Myocyte (in vitro differentiated cells): ENCODE results near the gene CRHR1. TPM values are rescaled to one million over a fixed set of nuclear protein-coding genes. Genes with fewer than 3 reads are reported as not detected.

Experiments
- DNase-seq: peaks from one replicate; pipeline ENCODE4 v3.0.0-alpha.2; 2012; ENCODE audit warnings: low read depth
- total RNA-seq: library from RNA; depleted of rRNA; stranded (reverse); fragments of >200 nt; gene quantifications from 2 replicates; pipeline ENCODE4 v1.2.3, GENCODE V29; 2014

The CRHR1 gene
- total RNA-seq, 1 donor from 2014 or later, result not detected

DNA sequence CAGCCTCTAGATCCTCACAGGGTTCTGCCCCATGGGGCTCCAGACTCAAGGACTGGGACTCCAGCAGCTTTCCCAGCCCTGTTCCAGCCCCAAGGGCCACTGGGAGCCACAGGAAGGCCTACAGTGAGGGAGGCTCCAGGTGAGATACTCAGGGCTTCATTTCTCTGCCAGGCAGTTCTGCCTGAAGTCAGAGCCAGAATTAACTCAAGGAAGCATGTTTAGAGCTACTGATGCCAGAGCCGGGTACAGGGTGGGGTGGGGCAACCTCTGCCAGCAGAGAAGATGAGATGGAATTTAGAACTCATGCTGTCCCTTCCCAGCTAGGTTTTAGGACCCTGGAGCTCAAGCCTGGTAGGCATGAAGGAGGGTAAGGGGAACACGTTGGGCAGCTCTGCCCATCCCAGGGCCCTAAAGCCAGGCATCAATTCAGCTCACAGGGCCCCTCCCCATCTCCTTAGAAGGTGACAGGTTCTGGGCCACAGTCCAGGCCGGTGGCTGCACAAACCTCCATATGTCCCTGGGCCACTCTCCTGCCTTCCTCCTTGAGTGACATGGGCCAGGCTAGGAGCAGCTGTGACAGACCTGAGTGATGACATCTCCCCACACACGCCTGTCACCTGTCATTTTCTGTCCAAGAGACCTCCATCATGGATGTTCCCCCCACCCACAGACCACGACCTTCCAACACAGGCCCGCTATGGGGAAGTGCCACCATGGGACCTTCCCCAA is 36.1 kb downstream of the CRHR1 start:
- DNase-seq, result peak; percentile 94

DNA sequence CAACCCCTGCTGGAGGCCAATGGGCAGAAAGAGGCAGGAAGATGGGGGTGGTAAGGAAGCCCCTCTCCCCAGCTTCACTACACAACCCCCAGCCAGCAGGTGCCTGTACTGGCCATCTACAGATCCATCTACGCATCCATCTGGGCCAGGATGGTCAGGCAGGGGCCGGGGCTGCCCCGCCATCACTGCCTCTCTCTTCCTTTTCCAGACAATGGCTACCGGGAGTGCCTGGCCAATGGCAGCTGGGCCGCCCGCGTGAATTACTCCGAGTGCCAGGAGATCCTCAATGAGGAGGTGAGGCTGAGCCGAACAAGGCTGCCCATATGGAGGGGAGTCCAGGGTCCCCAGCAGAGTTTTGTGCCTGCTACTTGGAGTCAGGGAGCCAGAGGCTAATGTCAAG is 37.0 kb downstream of the CRHR1 start:
- no peak for DNase-seq

GRCh38 chr17:45823598-45823997 is 39.5 kb downstream of the CRHR1 start:
- no peak for DNase-seq

- no peak for DNase-seq
These were observed 40.4 kb downstream of the CRHR1 start for GRCh38 chr17:45824475-45824874.

- DNase-seq, result no peak
These were observed 40.9 kb downstream of the CRHR1 start for GRCh38 chr17:45824901-45825492.

DNA sequence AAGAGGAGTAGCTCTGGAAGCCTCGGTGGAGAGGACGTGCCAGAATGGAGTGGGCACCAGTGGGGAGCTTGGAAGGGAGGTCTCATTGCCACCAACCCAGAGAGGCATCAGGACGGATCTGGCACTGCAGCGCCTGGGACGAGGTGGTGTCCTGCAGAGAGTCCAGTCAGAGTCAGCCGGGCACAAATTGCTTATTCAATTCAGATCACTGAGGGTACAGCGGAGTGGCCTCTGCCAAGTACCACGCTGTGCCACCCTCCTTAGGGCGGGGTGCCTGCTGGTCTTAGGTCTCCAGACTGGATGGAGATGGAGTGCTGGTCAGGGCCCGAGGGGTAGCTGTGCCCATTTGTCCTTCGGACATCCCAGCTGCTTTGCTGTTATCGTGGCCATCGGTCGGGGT is 41.7 kb downstream of the CRHR1 start:
- DNase-seq, result no peak

DNA sequence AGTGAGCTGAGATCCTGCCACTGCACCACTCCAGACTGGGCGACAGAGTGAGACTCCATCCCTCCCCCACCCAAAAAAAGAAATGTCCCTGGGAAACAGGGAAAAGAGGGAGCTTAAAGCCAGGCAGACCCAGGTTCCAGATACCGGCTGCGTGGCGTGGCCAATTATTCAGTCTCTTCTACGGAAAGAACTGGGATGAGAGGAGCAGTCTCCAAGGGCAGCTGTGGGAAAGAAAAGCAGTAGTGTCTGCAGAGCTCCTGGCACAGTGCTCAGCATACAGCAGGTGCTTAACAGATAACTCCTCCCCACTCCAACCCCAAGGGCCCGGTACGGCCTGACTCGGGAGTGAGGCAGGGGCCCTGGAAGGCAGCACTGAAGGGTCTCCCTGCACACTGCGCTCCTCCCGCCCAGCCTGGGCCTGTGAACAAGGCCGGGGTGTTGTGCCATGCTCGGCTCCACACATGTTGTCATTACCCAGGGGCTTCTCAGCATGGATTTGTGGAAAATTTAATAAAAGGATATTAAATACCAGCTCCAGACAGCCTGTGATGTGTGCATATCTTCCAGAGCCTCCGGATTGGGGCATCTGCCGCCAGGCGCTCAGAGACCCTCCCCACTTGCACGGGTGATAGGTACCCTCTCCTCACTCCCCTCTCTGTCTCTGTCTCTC is 42.9 kb downstream of the CRHR1 start:
- DNase-seq, result no peak

GRCh38 chr17:45828171-45828570 is 44.1 kb downstream of the CRHR1 start:
- no peak for DNase-seq

DNA sequence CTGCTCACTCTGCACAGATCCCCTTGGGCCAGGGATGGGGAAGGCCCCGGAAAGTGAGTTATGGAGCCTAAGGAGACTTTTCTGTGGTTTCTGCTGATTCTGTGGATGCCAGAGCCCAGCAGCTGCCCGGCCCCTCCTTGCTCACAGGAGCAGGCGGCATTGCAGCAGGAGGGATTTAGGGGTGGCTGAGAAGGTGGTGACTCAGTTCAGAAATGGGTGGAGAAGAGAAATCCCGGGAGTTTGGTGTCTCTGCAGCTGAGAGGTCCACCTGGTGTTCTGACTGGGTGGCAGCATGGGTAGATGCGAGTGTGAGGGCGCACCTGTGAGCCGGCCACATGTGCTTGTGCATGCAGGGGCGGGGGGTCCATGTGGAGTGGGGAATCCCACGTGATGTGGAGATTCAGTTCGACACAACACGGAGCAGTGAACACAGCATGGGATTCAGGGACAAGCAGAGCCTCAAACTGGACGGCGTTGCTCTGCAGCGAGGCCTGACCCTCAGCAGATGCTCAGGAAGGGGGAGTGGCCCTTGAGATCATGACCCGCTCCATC is 44.5 kb downstream of the CRHR1 start:
- peak; percentile 65 for DNase-seq

DNA sequence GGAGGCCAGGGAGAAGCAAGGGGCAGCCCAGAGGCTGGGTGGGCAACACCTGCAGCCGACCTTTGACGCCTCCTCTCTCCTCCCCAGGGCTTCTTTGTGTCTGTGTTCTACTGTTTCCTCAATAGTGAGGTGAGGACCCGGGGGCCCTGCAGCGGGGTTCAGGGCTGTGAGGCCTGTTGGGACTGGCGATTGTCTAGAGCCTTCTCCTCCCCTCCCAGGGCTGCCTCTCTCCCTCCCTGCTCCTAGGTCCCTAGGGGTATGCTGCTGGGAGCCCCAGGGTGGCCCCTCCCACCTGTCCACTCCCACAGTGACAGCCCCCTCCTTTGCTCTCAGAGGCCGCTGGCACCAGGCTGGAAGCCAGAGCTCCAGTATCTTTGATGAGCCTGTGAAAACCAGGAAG is 49.8 kb downstream of the CRHR1 start:
- DNase-seq, result no peak

DNA sequence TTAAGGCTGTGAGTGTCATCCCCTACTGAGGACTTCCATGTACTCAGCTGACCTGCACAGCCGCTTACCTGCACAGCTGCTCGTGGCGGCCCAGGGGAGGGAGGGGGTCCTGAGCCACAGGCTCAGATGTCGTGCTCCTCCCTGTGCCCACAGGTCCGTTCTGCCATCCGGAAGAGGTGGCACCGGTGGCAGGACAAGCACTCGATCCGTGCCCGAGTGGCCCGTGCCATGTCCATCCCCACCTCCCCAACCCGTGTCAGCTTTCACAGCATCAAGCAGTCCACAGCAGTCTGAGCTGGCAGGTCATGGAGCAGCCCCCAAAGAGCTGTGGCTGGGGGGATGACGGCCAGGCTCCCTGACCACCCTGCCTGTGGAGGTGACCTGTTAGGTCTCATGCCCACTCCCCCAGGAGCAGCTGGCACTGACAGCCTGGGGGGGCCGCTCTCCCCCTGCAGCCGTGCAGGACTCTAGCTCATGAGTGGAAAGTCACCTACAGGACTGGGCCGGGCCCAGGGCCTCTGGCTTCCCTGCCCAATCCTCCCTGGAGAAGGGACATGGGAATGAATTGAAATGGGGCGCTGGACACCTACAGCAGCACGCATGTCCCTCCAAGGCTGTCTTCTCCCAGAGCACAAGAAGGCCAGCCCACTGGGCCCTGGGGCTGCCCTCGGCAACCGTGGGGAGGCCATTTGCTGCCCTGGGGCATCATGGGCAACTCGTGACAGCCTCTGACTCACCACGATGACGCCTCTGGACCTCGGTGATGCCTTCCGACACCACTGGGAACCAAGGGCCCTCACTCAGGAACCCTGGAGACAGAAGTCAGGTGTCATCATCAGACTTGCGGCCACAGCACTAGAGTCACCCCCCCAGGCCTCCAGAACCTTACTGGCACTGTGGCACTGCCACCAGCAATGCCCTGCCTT is 50.6 kb downstream of the CRHR1 start:
- DNase-seq, result no peak

- DNase-seq, result no peak
These were observed 51.4 kb downstream of the CRHR1 start for GRCh38 chr17:45835481-45835880.

- no peak for DNase-seq
These were observed 52.2 kb downstream of the CRHR1 start for GRCh38 chr17:45836047-45837044.

GRCh38 chr17:45837187-45837586 is 53.1 kb downstream of the CRHR1 start:
- no peak for DNase-seq

DNA sequence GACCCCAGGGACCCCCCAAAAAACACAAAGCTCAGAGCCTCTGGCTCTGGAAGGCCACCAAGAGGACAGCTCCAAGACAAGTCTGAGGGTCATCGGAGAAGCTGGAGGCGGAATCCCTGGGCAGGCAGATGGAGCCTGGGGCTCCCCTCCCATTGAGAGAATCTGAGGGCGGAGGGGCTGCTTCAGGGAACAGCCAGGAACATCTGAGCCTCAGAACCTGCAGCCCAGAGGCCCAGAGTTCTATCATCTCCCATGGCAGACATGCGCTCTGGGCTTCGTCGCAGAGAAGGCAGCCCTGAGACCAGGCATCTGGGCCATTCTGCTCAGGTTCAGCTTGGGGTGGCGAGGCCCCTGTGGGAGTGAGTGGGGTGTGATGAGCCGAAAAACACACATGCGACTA is 53.5 kb downstream of the CRHR1 start:
- no peak for DNase-seq

GRCh38 chr17:45838751-45839295 is 54.7 kb downstream of the CRHR1 start:
- no peak for DNase-seq

- no peak for DNase-seq
These were observed 55.3 kb downstream of the CRHR1 start for GRCh38 chr17:45839442-45839841.

DNA sequence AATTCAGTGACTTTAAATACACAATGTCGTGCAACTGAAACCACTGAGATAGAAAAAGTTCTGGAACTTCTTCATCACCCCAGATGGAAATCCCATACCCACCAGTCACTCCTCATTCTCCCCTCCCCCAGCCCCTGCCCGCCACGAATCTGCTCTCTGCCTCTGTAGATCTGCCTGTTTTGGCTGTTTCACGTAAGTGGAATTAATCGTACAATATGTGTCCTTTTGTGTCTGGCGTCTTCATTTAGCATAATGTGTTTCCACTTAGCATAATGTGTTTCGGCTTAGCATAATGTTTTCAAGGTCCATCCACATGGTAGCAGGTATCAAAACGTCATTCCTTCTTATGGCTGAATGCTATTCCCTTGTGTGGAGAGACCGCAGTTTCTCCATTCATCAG is 57.1 kb downstream of the CRHR1 start:
- DNase-seq, result no peak

- DNase-seq, result peak; percentile 52
These were observed 57.9 kb downstream of the CRHR1 start for GRCh38 chr17:45841883-45842525.
